SU-DHL-6 (cell line): Measurements from ENCODE around the gene GPR15.
A peak's percentile ranks its signal among the peaks of the same experiment; 100 is the strongest.

Experiments
- H2AFZ ChIP-seq: fragments of 200-600 bp; sonication (generic); 2 replicates; pipeline ENCODE4 v1.6.1; 2014; ENCODE audit warnings: low read depth, mild to moderate bottlenecking, moderate library complexity, mixed read lengths, antibody characterized with exemption, low read length; ENCODE audit not compliant: severe bottlenecking
- H3F3A ChIP-seq: fragments of 200-600 bp; shearing (Covaris generic); 2 replicates; pipeline ENCODE4 v1.6.0; 2016; ENCODE audit warnings: antibody characterized with exemption, mild to moderate bottlenecking; ENCODE audit not compliant: insufficient read depth
- H3K27ac ChIP-seq: fragments of 200-600 bp; sonication (generic); 2 replicates; pipeline ENCODE4 v1.5.1; 2016; ENCODE audit warnings: low read depth, mild to moderate bottlenecking, low read length, moderate library complexity, mixed read lengths
- H3K27me3 ChIP-seq: fragments of 200-600 bp; sonication (generic), shearing (Covaris generic); 2 replicates; pipeline ENCODE4 v1.6.0; 2014; ENCODE audit warnings: mild to moderate bottlenecking, low read length
- H3K36me3 ChIP-seq: fragments of 200-600 bp; sonication (generic); 2 replicates; pipeline ENCODE4 v1.6.1; 2014; ENCODE audit warnings: mild to moderate bottlenecking, low read length, mixed read lengths
- H3K4me2 ChIP-seq: fragments of 300-600, 200-600 bp; shearing (Covaris generic), sonication (generic); 2 replicates; pipeline ENCODE4 v1.6.0; 2014; ENCODE audit warnings: low read length, low read depth, mild to moderate bottlenecking; ENCODE audit not compliant: poor library complexity, severe bottlenecking
- H3K4me3 ChIP-seq: fragments of 200-600 bp; sonication (generic); 2 replicates; pipeline ENCODE4 v1.5.1; 2014; ENCODE audit warnings: antibody characterized with exemption, low read length, mild to moderate bottlenecking, mixed read lengths; ENCODE audit not compliant: insufficient read depth, poor library complexity, severe bottlenecking
- H3K79me2 ChIP-seq: fragments of 200-600 bp; sonication (generic); 2 replicates; pipeline ENCODE4 v1.6.1; 2014; ENCODE audit warnings: mild to moderate bottlenecking, low read length, moderate library complexity; ENCODE audit not compliant: insufficient read depth
- H3K9ac ChIP-seq: fragments of 200-600 bp; sonication (generic); 2 replicates; pipeline ENCODE4 v1.7.0; 2014; ENCODE audit warnings: mild to moderate bottlenecking, low read length
- H3K9me2 ChIP-seq: fragments of 200-600 bp; sonication (generic); replicated peaks from 2 replicates; pipeline ENCODE4 v1.6.1; 2014; ENCODE audit warnings: low read length; ENCODE audit not compliant: insufficient read depth
- H3K9me3 ChIP-seq: fragments of 200-600 bp; sonication (generic); 2 replicates; pipeline ENCODE4 v1.6.1; 2014; ENCODE audit warnings: low read length, mixed read lengths; ENCODE audit not compliant: insufficient read depth
- H4K20me1 ChIP-seq: fragments of 200-600 bp; sonication (generic); 2 replicates; pipeline ENCODE4 v1.6.1; 2014; ENCODE audit warnings: low read depth, mild to moderate bottlenecking, antibody characterized with exemption, low read length, moderate library complexity, mixed read lengths
- EZH2phosphoT487 ChIP-seq: fragments of 200-600 bp; sonication (generic), shearing (Covaris generic); conservative IDR thresholded peaks from 2 replicates; pipeline ENCODE4 v1.6.1; 2018; ENCODE audit warnings: mild to moderate bottlenecking, antibody characterized with exemption, low read length, moderate library complexity, mixed read lengths
- TF ChIP-seq, protein P1 (sequence below): fragments of 200-600 bp; sonication (generic); IDR thresholded peaks from one replicate; pipeline ENCODE4 v1.5.1; 2017; ENCODE audit warnings: antibody characterized with exemption, mild to moderate bottlenecking, low read length, moderate library complexity; ENCODE audit not compliant: insufficient read depth, poor library complexity, severe bottlenecking

The GPR15 gene

DNA sequence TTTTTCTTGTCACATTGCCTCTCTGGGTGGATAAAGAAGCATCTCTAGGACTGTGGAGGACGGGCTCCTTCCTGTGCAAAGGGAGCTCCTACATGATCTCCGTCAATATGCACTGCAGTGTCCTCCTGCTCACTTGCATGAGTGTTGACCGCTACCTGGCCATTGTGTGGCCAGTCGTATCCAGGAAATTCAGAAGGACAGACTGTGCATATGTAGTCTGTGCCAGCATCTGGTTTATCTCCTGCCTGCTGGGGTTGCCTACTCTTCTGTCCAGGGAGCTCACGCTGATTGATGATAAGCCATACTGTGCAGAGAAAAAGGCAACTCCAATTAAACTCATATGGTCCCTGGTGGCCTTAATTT, 478 bp downstream of the GPR15 start:
- Histone ChIP-seq H3K4me3 (peak overlapping the region; percentile 72), H3K36me3 (no peaks in the 10 kb centered on the region; the same call in 1 of the 2 replicates), H3K9me2 (no peaks in the 10 kb centered on the region), H3K9me3 (no peaks in the 10 kb centered on the region), H3K9ac (peak overlapping the region; percentile 61), H3K4me2 (peak overlapping the region; percentile 88), H2AFZ (no peak overlapping the region), H3F3A (peaks cover 43% of the 10 kb centered on the region), H3K27ac (peak overlapping the region; percentile 97), H3K79me2 (peaks cover 34% of the 10 kb centered on the region), H3K27me3 (no peaks in the 10 kb centered on the region), H4K20me1 (no peaks in the 10 kb centered on the region)
- TF ChIP-seq, protein P1, sequence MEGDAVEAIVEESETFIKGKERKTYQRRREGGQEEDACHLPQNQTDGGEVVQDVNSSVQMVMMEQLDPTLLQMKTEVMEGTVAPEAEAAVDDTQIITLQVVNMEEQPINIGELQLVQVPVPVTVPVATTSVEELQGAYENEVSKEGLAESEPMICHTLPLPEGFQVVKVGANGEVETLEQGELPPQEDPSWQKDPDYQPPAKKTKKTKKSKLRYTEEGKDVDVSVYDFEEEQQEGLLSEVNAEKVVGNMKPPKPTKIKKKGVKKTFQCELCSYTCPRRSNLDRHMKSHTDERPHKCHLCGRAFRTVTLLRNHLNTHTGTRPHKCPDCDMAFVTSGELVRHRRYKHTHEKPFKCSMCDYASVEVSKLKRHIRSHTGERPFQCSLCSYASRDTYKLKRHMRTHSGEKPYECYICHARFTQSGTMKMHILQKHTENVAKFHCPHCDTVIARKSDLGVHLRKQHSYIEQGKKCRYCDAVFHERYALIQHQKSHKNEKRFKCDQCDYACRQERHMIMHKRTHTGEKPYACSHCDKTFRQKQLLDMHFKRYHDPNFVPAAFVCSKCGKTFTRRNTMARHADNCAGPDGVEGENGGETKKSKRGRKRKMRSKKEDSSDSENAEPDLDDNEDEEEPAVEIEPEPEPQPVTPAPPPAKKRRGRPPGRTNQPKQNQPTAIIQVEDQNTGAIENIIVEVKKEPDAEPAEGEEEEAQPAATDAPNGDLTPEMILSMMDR, result no peak
- no peak for TF ChIP-seq EZH2phosphoT487

DNA sequence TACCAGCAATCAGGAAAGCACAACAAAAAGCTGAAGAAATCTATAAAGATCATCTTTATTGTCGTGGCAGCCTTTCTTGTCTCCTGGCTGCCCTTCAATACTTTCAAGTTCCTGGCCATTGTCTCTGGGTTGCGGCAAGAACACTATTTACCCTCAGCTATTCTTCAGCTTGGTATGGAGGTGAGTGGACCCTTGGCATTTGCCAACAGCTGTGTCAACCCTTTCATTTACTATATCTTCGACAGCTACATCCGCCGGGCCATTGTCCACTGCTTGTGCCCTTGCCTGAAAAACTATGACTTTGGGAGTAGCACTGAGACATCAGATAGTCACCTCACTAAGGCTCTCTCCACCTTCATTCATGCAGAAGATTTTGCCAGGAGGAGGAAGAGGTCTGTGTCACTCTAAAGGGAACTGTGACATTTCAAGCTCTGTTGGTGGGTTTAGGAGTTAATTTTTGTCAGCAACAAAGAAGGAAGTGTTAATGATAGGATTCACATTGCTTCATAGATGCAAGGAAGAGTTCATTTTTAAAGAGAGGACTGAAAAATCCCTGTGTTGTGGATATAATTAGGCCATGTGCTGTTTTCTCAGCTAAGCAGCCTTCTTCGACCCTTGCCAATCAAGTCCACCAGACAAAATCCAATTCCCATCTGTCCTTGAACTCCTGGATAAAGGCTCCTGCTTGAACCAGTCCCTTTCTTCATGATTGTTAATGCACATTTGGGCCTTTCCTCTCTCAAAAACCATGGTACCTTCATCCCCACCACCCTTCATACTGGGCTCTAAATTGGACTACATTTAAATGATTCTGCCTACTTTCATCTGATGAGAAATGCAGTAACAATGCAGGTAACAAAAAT, 1.2 kb downstream of the GPR15 start:
- H3K36me3 ChIP-seq, result no peaks in the 10 kb centered on the region; the same call in 1 of the 2 replicates
- TF ChIP-seq EZH2phosphoT487, result no peak
- TF ChIP-seq, protein P1, result no peak
- H3K27me3 ChIP-seq, result no peaks in the 10 kb centered on the region
- H3K9ac ChIP-seq, result peak overlapping the region; percentile 61
- no peaks in the 10 kb centered on the region for H3K9me3 ChIP-seq
- peaks cover 34% of the 10 kb centered on the region for H3K79me2 ChIP-seq
- H2AFZ ChIP-seq, result no peak overlapping the region
- no peaks in the 10 kb centered on the region for H3K9me2 ChIP-seq
- peaks cover 47% of the 10 kb centered on the region for H3F3A ChIP-seq
- H3K4me3 ChIP-seq, result peak overlapping the region; percentile 72
- H3K4me2 ChIP-seq, result peak overlapping the region; percentile 88
- no peaks in the 10 kb centered on the region for H4K20me1 ChIP-seq
- peak overlapping the region; percentile 97 for H3K27ac ChIP-seq

DNA sequence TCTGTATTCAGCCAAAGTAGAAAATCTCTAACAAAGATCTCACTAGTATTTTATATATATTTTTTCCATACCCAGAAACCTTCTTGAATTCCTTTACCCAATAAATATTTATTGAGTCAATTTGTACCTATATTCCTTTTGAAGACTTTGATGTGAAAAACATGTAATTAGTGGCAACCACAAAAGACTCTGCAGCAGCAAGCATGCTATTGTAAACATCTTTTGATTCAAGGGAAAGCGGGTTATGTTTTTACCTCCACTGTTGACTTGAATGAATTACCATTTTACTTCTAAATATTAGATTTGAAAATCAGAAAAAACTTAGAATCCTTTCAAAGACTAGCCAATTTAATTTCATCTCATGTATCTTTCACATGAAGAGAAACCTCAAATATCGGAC, 2.4 kb downstream of the GPR15 start:
- Histone ChIP-seq H3K27ac (peak overlapping the region; percentile 97), H3K9ac (peak overlapping the region; percentile 61)

More for the DNA sequence above, 2.4 kb downstream of the GPR15 start:
- no peaks in the 10 kb centered on the region for H3K27me3 ChIP-seq
- H3K36me3 ChIP-seq, result no peaks in the 10 kb centered on the region; the same call in 1 of the 2 replicates
- TF ChIP-seq, protein P1, result no peak
- no peak for TF ChIP-seq EZH2phosphoT487
- no peak overlapping the region for H2AFZ ChIP-seq
- no peaks in the 10 kb centered on the region for H4K20me1 ChIP-seq
- no peaks in the 10 kb centered on the region for H3K9me3 ChIP-seq
- peaks cover 34% of the 10 kb centered on the region for H3K79me2 ChIP-seq
- H3K9me2 ChIP-seq, result no peaks in the 10 kb centered on the region
- H3F3A ChIP-seq, result peaks cover 44% of the 10 kb centered on the region
- peak overlapping the region; percentile 72 for H3K4me3 ChIP-seq
- H3K4me2 ChIP-seq, result peak overlapping the region; percentile 88
